Activated B cell treated with CpG ODN at 0.5 μM for 24 hours (primary cell): ENCODE measurements around the gene FAM111B. TPM values are rescaled to one million over a fixed set of nuclear protein-coding genes. Genes with fewer than 3 reads are reported as not detected.
A peak's percentile ranks its signal among the peaks of the same experiment; 100 is the strongest.
"Not testable (repeated sequence)": the region's sequence is repeated elsewhere in the genome, so short reads cannot be mapped to it uniquely, and the experiment has no call there.

Experiments
- ATAC-seq: fragments of 200-7000 bp; cut with Tn5 transposase; one replicate; pipeline ENCODE4 v1.10.0; 2021; ENCODE audit warnings: low read depth, mild to moderate bottlenecking, moderate library complexity
- CTCF ChIA-PET: fragments of 350-600 bp; sonication (Branson Sonifier 250); formaldehyde crosslinking; loops from one replicate; lab custom pipeline; 2021; ENCODE audit warnings: antibody characterized with exemption; lab: Charles Lee
- POLR2A ChIA-PET: fragments of 350-600 bp; sonication (Branson Sonifier 250); formaldehyde crosslinking; loops from one replicate; lab custom pipeline; 2021; ENCODE audit warnings: antibody characterized with exemption; lab: Charles Lee
- DNase-seq: peaks from one replicate; pipeline ENCODE4 v3.0.0; 2022
- H3K27ac Mint-ChIP-seq: one replicate; pipeline ENCODE4 v1.8.0; 2020; ENCODE audit warnings: mixed read lengths
- H3K27me3 Mint-ChIP-seq: one replicate; pipeline ENCODE4 v1.8.0; 2021; ENCODE audit warnings: mixed read lengths
- H3K36me3 Mint-ChIP-seq: one replicate; pipeline ENCODE4 v1.8.0; 2021; ENCODE audit warnings: low read depth, mixed read lengths
- H3K4me1 Mint-ChIP-seq: one replicate; pipeline ENCODE4 v1.8.0; 2021; ENCODE audit warnings: mixed read lengths
- H3K4me3 Mint-ChIP-seq: one replicate; pipeline ENCODE4 v1.8.0; 2020; ENCODE audit warnings: mild to moderate bottlenecking, mixed read lengths
- H3K9me3 Mint-ChIP-seq: one replicate; pipeline ENCODE4 v1.8.0; 2020; ENCODE audit warnings: mixed read lengths
- intact Hi-C: fragments of 100-400 bp; cut with micrococcal nuclease; formaldehyde crosslinking; loops from one replicate; pipeline ENCODE4 v1.15.1; 2024
- total RNA-seq: library from RNA; stranded (reverse); gene quantifications from 2 replicates; pipeline ENCODE4 v1.2.3, GENCODE V29; 2022
- TF ChIP-seq, protein P1 (sequence below): fragments of 200-600 bp; IDR thresholded peaks from one replicate; pipeline ENCODE4 v1.8.0; 2022; ENCODE audit warnings: antibody characterized with exemption, mild to moderate bottlenecking

The FAM111B gene
- total RNA-seq, 1 donor from 2014 or later: 48.0 TPM

DNA sequence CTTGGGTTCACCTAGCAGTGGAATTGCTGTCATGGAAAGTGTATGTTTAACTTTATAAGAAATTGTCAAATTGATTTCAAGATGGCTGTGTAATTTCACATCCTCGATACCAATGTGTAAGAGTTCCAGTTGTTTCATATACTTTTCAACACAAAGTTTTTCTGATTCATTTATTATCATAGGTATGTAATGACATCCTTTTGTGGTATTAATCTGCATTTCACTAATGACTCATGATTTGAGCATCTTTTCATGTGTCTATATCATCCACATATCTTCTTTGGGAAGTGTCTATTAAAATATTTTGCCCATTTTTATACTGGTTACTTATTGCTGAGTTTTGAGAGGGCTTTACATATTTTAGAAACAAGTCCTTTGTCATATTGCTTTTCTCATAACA, 38.0 kb upstream of the FAM111B start:
- ChIA-PET CTCF (interaction anchor here (0.8 kb wide), 1 partner anchor 59 kb away, joined by 3 read pairs; no protein-coding TSS in a partner anchor), POLR2A (no interaction called here)
- H3K9me3 Mint-ChIP-seq: peaks cover 15% of the 10 kb centered on the region
- no peaks in the 10 kb centered on the region for H3K27me3 Mint-ChIP-seq
- no peak overlapping the region for H3K27ac Mint-ChIP-seq
- intact Hi-C loops: no loop called here
- DNase-seq (no peak), ATAC-seq (no peak)
- no peaks in the 10 kb centered on the region for H3K36me3 Mint-ChIP-seq
- H3K4me3 Mint-ChIP-seq: no peak overlapping the region
- TF ChIP-seq, protein P1, sequence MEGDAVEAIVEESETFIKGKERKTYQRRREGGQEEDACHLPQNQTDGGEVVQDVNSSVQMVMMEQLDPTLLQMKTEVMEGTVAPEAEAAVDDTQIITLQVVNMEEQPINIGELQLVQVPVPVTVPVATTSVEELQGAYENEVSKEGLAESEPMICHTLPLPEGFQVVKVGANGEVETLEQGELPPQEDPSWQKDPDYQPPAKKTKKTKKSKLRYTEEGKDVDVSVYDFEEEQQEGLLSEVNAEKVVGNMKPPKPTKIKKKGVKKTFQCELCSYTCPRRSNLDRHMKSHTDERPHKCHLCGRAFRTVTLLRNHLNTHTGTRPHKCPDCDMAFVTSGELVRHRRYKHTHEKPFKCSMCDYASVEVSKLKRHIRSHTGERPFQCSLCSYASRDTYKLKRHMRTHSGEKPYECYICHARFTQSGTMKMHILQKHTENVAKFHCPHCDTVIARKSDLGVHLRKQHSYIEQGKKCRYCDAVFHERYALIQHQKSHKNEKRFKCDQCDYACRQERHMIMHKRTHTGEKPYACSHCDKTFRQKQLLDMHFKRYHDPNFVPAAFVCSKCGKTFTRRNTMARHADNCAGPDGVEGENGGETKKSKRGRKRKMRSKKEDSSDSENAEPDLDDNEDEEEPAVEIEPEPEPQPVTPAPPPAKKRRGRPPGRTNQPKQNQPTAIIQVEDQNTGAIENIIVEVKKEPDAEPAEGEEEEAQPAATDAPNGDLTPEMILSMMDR: no peak
- H3K4me1 Mint-ChIP-seq: no peaks in the 10 kb centered on the region

DNA sequence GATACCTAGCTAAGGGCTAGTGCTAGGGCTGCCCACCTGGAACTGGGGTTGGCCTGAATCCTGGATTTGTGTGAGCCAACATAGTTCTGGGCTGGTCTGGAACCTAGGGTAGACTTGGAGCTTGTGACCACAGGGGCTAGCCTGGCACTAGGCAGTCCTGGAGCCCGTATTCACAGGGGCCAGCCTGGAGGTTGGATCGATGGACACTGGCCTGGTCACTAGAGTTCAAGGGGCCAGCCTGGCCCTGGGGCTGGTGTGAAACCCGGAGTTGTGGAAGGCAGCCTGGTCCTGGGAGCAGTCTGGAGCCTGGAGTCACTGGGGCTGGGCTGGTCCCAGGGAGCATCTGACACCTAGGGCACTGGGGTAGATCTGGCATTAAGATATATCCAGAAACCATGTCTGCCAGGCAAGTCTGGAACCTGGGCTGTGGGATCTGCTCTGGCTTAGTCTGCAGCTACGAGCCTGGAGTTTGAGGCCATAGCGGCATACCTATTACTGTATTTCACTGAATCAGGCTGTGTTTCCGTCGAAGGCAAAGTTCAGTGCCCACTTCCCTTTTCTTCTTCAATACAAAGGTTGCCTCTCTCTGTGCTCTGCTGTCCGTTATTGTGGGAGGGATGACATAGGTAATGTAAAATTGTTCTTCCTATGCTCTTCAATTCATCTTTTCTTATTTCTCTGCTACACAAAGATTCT, 30.0 kb upstream of the FAM111B start:
- TF ChIP-seq, protein P1: no peak
- Mint-ChIP-seq H3K27me3 (no peaks in the 10 kb centered on the region), H3K4me1 (peaks cover 59% of the 10 kb centered on the region), H3K9me3 (peaks cover 8% of the 10 kb centered on the region), H3K27ac (peak overlapping the region; percentile 78), H3K4me3 (peak overlapping the region; percentile 56), H3K36me3 (no peaks in the 10 kb centered on the region)
- intact Hi-C loops: loop anchor here (2.0 kb wide), 2 partner anchors 18 to 26 kb away; no protein-coding TSS in a partner anchor
- DNase-seq: no peak
- peak; percentile 95 for ATAC-seq
- POLR2A ChIA-PET: interaction anchor here (0.6 to 1.8 kb wide), 10 partner anchors 11 to 229 kb away, joined by 3 to 14 read pairs (median 4); no protein-coding TSS in a partner anchor
- CTCF ChIA-PET: interaction anchor here (0.6 to 1.9 kb wide), 5 partner anchors 19 to 59 kb away, joined by 3 to 10 read pairs (median 3); no protein-coding TSS in a partner anchor

DNA sequence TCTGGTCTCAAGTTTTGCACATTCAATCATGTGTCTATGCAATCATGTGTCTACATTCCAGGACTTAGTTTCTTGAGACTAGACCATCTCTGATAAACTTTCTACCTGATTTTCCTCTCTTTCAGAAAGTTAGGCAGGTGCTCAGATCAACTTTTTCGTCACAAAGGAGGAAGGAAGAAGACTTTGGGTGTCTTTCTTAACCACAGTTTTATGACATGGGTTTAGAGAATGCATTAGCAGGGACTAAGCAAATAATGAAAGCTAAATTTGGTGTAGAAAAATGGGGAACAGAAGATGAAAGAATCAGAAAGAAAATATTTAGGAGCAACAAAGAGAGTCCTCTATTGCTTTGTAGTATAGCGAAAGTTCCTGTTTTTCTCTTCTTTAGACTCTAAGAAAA, 28.6 kb upstream of the FAM111B start:
- POLR2A ChIA-PET: interaction anchor here (1.0 to 1.9 kb wide), 7 partner anchors 10 to 74 kb away, joined by 3 to 9 read pairs (median 6); no protein-coding TSS in a partner anchor

DNA sequence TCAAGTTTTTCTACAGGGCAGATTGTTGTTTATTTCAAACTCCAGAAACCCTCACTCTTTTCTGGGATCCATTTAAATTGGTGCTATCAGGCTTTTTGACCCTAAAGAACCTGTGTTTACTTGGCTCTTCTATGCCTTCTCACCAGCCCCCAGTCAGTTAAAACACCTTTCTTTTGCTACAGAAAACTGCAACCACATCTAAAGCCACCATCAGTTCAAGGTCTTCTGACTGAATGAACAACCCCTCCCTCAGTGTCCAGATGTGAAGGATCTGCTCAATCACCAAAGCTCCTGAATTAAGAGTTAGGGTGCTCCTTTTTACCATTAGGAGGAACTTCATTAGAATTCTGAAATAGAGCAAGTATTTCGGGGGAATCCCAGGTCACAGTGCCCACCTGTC, 28.0 kb upstream of the FAM111B start:
- peak overlapping the region; percentile 78 for H3K27ac Mint-ChIP-seq
- intact Hi-C loops: no loop called here
- CTCF ChIA-PET: interaction anchor here (0.7 to 1.1 kb wide), 4 partner anchors 17 to 79 kb away, joined by 3 to 5 read pairs (median 3); no protein-coding TSS in a partner anchor
- peak overlapping the region; percentile 6 for H3K4me3 Mint-ChIP-seq
- ATAC-seq: no peak
- peaks cover 62% of the 10 kb centered on the region for H3K4me1 Mint-ChIP-seq
- H3K9me3 Mint-ChIP-seq: no peaks in the 10 kb centered on the region
- TF ChIP-seq, protein P1: no peak
- POLR2A ChIA-PET: interaction anchor here (1.0 to 1.9 kb wide), 6 partner anchors 9 to 73 kb away, joined by 3 to 9 read pairs (median 6); no protein-coding TSS in a partner anchor
- H3K27me3 Mint-ChIP-seq: no peaks in the 10 kb centered on the region
- H3K36me3 Mint-ChIP-seq: peaks cover 4% of the 10 kb centered on the region
- DNase-seq: no peak

More for the DNA sequence above, 28.6 kb upstream of the FAM111B start:
- TF ChIP-seq, protein P1: no peak
- CTCF ChIA-PET: interaction anchor here (0.8 to 1.1 kb wide), 3 partner anchors 18 to 80 kb away, joined by 3 to 5 read pairs (median 3); no protein-coding TSS in a partner anchor
- DNase-seq: no peak
- peaks cover 4% of the 10 kb centered on the region for H3K36me3 Mint-ChIP-seq
- peaks cover 62% of the 10 kb centered on the region for H3K4me1 Mint-ChIP-seq
- no peaks in the 10 kb centered on the region for H3K27me3 Mint-ChIP-seq
- H3K4me3 Mint-ChIP-seq: peak overlapping the region; percentile 55
- peak; percentile 22 for ATAC-seq
- H3K27ac Mint-ChIP-seq: peak overlapping the region; percentile 78
- peaks cover under 1% of the 10 kb centered on the region for H3K9me3 Mint-ChIP-seq
- intact Hi-C loops: loop anchor here (1.0 kb wide), 1 partner anchor 10 kb away; no protein-coding TSS in a partner anchor

DNA sequence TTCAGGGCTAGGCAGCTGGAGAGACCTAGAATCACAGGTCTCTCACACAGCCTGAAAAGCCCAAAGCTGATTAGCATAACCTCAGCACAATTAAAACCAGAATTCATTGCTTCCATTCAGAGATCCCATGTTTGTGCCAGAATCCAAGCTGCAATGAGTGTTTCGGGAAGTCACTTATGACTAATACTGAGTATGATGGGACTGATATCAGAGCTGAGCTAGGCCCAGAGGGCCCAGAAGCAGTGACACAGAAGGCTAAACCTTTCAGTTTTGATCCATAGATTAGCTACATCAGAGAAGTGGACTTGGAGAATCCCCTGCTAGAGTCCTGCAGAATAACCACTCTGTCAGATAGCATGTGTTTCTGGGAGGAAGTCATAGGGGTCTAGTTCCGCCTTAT, 26.6 kb upstream of the FAM111B start:
- CTCF ChIA-PET: interaction anchor here (1.1 kb wide), 1 partner anchor 22 kb away, joined by 4 read pairs; no protein-coding TSS in a partner anchor
- H3K9me3 Mint-ChIP-seq, ATAC-seq, intact Hi-C loops, H3K27me3 Mint-ChIP-seq, H3K27ac Mint-ChIP-seq, H3K36me3 Mint-ChIP-seq, H3K4me3 Mint-ChIP-seq, DNase-seq: not testable (repeated sequence)
- POLR2A ChIA-PET: interaction anchor here (1.1 to 1.2 kb wide), 2 partner anchors 16 to 22 kb away, joined by 3 read pairs; no protein-coding TSS in a partner anchor
- H3K4me1 Mint-ChIP-seq: peaks cover 62% of the 10 kb centered on the region

DNA sequence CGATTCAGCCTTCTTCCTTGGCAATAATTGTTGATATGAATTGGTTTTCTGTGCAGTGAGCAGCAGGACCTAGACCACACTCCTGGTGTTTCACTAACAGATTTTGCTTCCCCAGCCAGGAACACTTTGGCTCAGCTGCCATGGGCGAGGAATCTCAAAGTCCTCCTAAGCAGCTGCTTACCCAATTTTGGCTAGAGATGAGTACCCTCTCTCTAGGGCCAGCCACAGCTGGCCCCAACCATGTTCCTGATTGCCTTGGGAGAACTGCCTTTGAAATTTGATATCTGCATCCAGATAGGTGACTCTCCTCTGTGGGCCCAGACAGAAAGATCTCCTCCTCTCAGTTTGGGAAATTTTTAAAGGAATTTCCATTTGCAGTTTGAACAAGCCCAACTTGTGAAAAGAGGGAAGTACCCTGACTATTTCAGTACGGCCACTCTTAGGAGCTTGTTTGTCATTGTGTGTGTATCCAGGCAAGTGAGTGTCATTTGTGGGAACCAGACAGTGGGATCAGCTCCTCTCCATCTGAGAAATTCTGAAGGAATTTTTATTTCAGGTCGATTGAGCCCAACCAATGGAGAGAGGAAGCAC, 25.5 kb upstream of the FAM111B start:
- H3K36me3 Mint-ChIP-seq, ATAC-seq, H3K9me3 Mint-ChIP-seq, POLR2A ChIA-PET, H3K27me3 Mint-ChIP-seq, H3K27ac Mint-ChIP-seq, CTCF ChIA-PET, intact Hi-C loops, H3K4me3 Mint-ChIP-seq, DNase-seq: not testable (repeated sequence)
- peaks cover 54% of the 10 kb centered on the region for H3K4me1 Mint-ChIP-seq

DNA sequence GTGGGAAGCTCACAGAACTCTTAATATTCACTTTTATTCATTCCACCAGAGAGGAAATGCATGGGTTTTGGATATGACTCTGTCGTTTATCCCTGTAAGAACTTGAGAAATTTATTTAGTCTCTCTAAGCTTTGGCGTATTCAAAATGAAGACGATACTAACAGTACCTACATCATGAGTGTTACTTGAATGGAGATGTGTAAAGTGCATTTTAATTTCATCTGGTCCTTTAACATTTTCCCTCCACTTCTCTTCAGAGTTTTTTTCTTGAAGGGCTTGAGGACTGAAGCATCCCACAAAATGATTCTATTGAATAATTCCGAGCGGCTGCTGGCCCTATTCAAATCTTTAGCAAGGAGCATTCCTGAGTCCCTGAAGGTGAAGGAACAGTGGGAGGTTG, 21.0 kb upstream of the FAM111B start, which contains the start of gene GLYATL1B:
GLYATL1B (plus strand) TSS at position 301 of the 400 bp plus-strand sequence; CDS start at position 301, 0 bp downstream.
- CTCF ChIA-PET, intact Hi-C loops, H3K9me3 Mint-ChIP-seq, ATAC-seq, H3K27me3 Mint-ChIP-seq, DNase-seq, POLR2A ChIA-PET, H3K4me3 Mint-ChIP-seq, H3K36me3 Mint-ChIP-seq: not testable (repeated sequence)
- Mint-ChIP-seq H3K4me1 (peaks cover 52% of the 10 kb centered on the region), H3K27ac (peak within 1 kb of the TSS; percentile 81)
